Mesendoderm (in vitro differentiated cells): Measurements from ENCODE around the gene PLCB4.

Experiments used
- DNase-seq: peaks from one replicate; pipeline ENCODE4 v3.0.0; 2013
- H2AK5ac ChIP-seq: 2 replicates; pipeline ENCODE4 v1.6.1; 2013; ENCODE audit warnings: low read length, inconsistent platforms
- H2BK120ac ChIP-seq: 2 replicates; pipeline ENCODE4 v1.6.1; 2013; ENCODE audit warnings: low read depth, mild to moderate bottlenecking, low read length, moderate library complexity, mixed read lengths
- H2BK15ac ChIP-seq: replicated peaks from 2 replicates; pipeline ENCODE4 v1.6.1; 2013; ENCODE audit warnings: low read depth, mild to moderate bottlenecking, moderate library complexity
- H2BK5ac ChIP-seq: 2 replicates; pipeline ENCODE4 v1.6.1; 2013; ENCODE audit warnings: low read length, inconsistent platforms
- H3K18ac ChIP-seq: 2 replicates; pipeline ENCODE4 v1.6.1; 2013; ENCODE audit warnings: mild to moderate bottlenecking, low read length, mixed read lengths
- H3K23ac ChIP-seq: one replicate; pipeline ENCODE4 v1.6.1; 2013; ENCODE audit warnings: low read length
- H3K27ac ChIP-seq: 2 replicates; pipeline ENCODE4 v1.5.1; 2013; ENCODE audit warnings: low read depth, mild to moderate bottlenecking, inconsistent platforms, low read length, moderate library complexity
- H3K27me3 ChIP-seq: 2 replicates; pipeline ENCODE4 v1.6.1; 2013; ENCODE audit warnings: low read length, control low read depth, mild to moderate bottlenecking, inconsistent platforms; ENCODE audit not compliant: insufficient read depth, poor library complexity
- H3K36me3 ChIP-seq: 2 replicates; pipeline ENCODE4 v1.6.1; 2013; ENCODE audit warnings: low read length, inconsistent platforms; ENCODE audit not compliant: control insufficient read depth, insufficient read depth
- H3K4ac ChIP-seq: one replicate; pipeline ENCODE4 v1.6.1; 2013; ENCODE audit warnings: low read depth, mild to moderate bottlenecking, low read length, moderate library complexity
- H3K4me1 ChIP-seq: 2 replicates; pipeline ENCODE4 v1.6.1; 2013; ENCODE audit warnings: low read depth, low read length, inconsistent platforms; ENCODE audit not compliant: control insufficient read depth
- H3K4me2 ChIP-seq: 2 replicates; pipeline ENCODE4 v1.6.1; 2013; ENCODE audit warnings: low read length
- H3K4me3 ChIP-seq: 2 replicates; pipeline ENCODE4 v1.5.1; 2013; ENCODE audit warnings: mild to moderate bottlenecking, low read length
- H3K56ac ChIP-seq: one replicate; pipeline ENCODE4 v1.6.1; 2013; ENCODE audit warnings: low read length
- H3K79me1 ChIP-seq: 2 replicates; pipeline ENCODE4 v1.6.1; 2013; ENCODE audit warnings: low read length, inconsistent platforms
- H3K79me2 ChIP-seq: 2 replicates; pipeline ENCODE4 v1.6.1; 2013; ENCODE audit warnings: mild to moderate bottlenecking, low read length; ENCODE audit not compliant: control insufficient read depth, insufficient read depth
- H3K9ac ChIP-seq: 2 replicates; pipeline ENCODE4 v1.6.1; 2013; ENCODE audit warnings: low read length, inconsistent platforms
- H4K5ac ChIP-seq: one replicate; pipeline ENCODE4 v1.6.1; 2013; ENCODE audit warnings: low read length
- H4K8ac ChIP-seq: one replicate; pipeline ENCODE4 v1.6.1; 2013; ENCODE audit warnings: low read depth, mild to moderate bottlenecking, control low read depth, low read length, moderate library complexity
- WGBS: extraction: QIAGEN DNeasy Blood & Tissue Kit; methylation state at CpG from one replicate; pipeline ENCODE4 v1.1.7; 2013; ENCODE audit warnings: low lambda C conversion rate, missing lambda C conversion rate; ENCODE audit not compliant: insufficient coverage; ENCODE audit errors: extremely low coverage; 5-methylcytosine and 5-hydroxymethylcytosine counted together

The PLCB4 gene

DNA sequence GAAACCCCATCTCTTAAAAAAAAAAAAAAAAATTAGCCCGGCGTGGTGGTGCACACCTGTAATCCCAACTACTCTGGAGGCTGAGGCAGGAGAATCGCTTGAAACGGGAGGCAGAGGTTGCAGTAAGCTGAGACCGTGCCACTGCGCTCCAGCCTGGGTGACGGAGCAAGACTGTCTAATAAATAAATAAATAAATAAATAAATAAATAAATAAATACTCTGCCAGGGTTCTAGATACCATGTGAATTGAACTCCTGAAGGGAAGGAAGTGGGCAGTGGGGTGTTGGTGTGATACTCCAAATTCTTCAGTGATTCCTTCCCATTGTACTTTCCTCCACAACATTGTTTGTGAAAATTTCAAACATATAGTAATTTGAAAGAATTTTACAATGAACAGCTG lies 100.5 kb downstream of the PLCB4 start:
- no peak overlapping the region for H3K9ac ChIP-seq
- H3K23ac ChIP-seq = no peak overlapping the region

DNA sequence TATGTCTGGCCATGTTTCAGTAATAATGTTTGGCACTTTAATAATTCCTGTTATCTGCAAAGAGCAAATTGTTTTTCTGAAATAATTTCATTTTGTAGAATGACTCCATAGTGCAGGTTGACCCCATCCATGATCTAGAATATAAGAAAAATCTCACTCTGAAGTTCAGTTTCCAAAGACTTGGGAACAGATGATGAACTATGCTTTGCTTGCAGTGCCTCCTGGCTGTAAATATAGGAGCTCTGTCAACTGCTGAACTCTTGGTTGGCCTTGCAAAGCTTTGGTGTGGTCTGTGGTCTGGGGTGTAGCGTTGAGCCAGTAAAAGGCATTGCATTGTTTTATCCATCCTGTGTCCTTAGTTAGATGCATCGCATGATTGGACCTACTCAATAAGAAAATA lies 104.0 kb downstream of the PLCB4 start:
- Histone ChIP-seq H2AK5ac (no peak overlapping the region), H3K79me2 (no peaks in the 10 kb centered on the region), H3K56ac (no peak overlapping the region), H3K18ac (no peak overlapping the region), H2BK120ac (no peak overlapping the region), H4K8ac (no peak overlapping the region), H3K36me3 (no peaks in the 10 kb centered on the region), H3K23ac (no peak overlapping the region), H3K4ac (no peak overlapping the region), H3K4me1 (no peaks in the 10 kb centered on the region), H3K79me1 (no peaks in the 10 kb centered on the region), H2BK15ac (no peak overlapping the region), H3K4me3 (no peak overlapping the region), H3K9ac (no peak overlapping the region), H3K27me3 (no peaks in the 10 kb centered on the region), H4K5ac (no peak overlapping the region), H3K4me2 (no peak overlapping the region), H3K27ac (no peak overlapping the region), H2BK5ac (no peak overlapping the region)
- no CpG with 5 or more reads among the region's 2 CpGs for WGBS
- DNase-seq = peak; percentile 54

More for the DNA sequence above, 100.5 kb downstream of the PLCB4 start:
- H2BK15ac ChIP-seq = no peak overlapping the region
- no peak overlapping the region for H3K18ac ChIP-seq
- H3K79me2 ChIP-seq = no peaks in the 10 kb centered on the region
- no peak overlapping the region for H4K5ac ChIP-seq
- DNase-seq = no peak
- WGBS = no CpG with 5 or more reads among the region's 7 CpGs
- no peak overlapping the region for H3K4me2 ChIP-seq
- no peaks in the 10 kb centered on the region for H3K79me1 ChIP-seq
- no peak overlapping the region for H2BK120ac ChIP-seq
- no peaks in the 10 kb centered on the region for H3K27me3 ChIP-seq
- H4K8ac ChIP-seq = no peak overlapping the region
- H3K56ac ChIP-seq = no peak overlapping the region
- H3K4ac ChIP-seq = no peak overlapping the region
- no peaks in the 10 kb centered on the region for H3K36me3 ChIP-seq
- H2BK5ac ChIP-seq = no peak overlapping the region
- H2AK5ac ChIP-seq = no peak overlapping the region
- H3K4me3 ChIP-seq = no peak overlapping the region
- H3K27ac ChIP-seq = no peak overlapping the region
- no peaks in the 10 kb centered on the region for H3K4me1 ChIP-seq

GRCh38 chr20:9177278-9177677 lies 108.4 kb downstream of the PLCB4 start:
- no peak overlapping the region for H3K4me2 ChIP-seq
- 100% methylated on average over 1 of the region's 4 CpGs for WGBS
- H3K4me1 ChIP-seq = no peaks in the 10 kb centered on the region

GRCh38 chr20:9179193-9179802 lies 110.4 kb downstream of the PLCB4 start:
- Histone ChIP-seq H3K4me2 (no peak overlapping the region), H3K36me3 (no peaks in the 10 kb centered on the region), H3K56ac (no peak overlapping the region), H2BK15ac (no peak overlapping the region), H2BK120ac (no peak overlapping the region), H3K27me3 (no peaks in the 10 kb centered on the region), H4K8ac (no peak overlapping the region), H3K79me2 (no peaks in the 10 kb centered on the region), H2AK5ac (no peak overlapping the region), H3K23ac (no peak overlapping the region), H2BK5ac (no peak overlapping the region), H3K79me1 (peaks cover 4% of the 10 kb centered on the region), H3K9ac (no peak overlapping the region), H4K5ac (no peak overlapping the region), H3K4ac (no peak overlapping the region), H3K27ac (no peak overlapping the region), H3K4me1 (no peaks in the 10 kb centered on the region), H3K4me3 (no peak overlapping the region), H3K18ac (no peak overlapping the region)
- WGBS = no CpG with 5 or more reads among the region's 1 CpG
- peak; percentile 36 for DNase-seq

More at GRCh38 chr20:9177278-9177677, 108.4 kb downstream of the PLCB4 start:
- Histone ChIP-seq H2AK5ac (no peak overlapping the region), H3K36me3 (no peaks in the 10 kb centered on the region), H3K56ac (no peak overlapping the region), H3K4me3 (no peak overlapping the region), H4K8ac (no peak overlapping the region), H2BK5ac (no peak overlapping the region), H3K18ac (no peak overlapping the region), H3K79me1 (peaks cover 2% of the 10 kb centered on the region), H3K79me2 (no peaks in the 10 kb centered on the region), H3K27me3 (no peaks in the 10 kb centered on the region), H2BK120ac (no peak overlapping the region), H3K27ac (no peak overlapping the region), H3K4ac (no peak overlapping the region), H2BK15ac (no peak overlapping the region), H3K9ac (no peak overlapping the region), H3K23ac (no peak overlapping the region), H4K5ac (no peak overlapping the region)
- DNase-seq = no peak

DNA sequence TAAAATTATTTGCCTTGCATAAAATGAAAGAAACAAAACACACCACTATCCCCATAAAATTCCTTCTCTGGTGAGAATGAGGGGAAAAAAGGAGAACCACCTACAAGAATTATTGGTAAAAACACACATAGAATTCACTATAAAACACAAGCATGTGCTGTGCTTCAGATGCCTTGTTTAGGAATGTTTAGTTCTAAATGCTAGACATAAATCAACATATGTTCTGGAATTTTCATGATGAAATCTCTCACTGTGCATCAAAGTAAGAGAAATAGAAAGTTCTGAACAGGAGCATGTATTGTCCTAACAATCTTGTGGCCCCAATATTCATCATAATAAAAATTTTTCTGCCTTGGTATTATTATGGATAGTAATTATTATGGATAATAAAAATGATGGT lies 111.0 kb downstream of the PLCB4 start:
- no peak overlapping the region for H4K5ac ChIP-seq
- no peak overlapping the region for H4K8ac ChIP-seq
- no peak overlapping the region for H3K4ac ChIP-seq
- no peak overlapping the region for H3K18ac ChIP-seq
- no peak overlapping the region for H3K27ac ChIP-seq
- H3K4me2 ChIP-seq = no peak overlapping the region
- H3K79me1 ChIP-seq = peaks cover 4% of the 10 kb centered on the region
- H3K23ac ChIP-seq = no peak overlapping the region
- no peaks in the 10 kb centered on the region for H3K27me3 ChIP-seq
- H2BK15ac ChIP-seq = no peak overlapping the region
- no peak overlapping the region for H2BK5ac ChIP-seq
- no peak overlapping the region for H3K9ac ChIP-seq
- H3K56ac ChIP-seq = no peak overlapping the region
- no peaks in the 10 kb centered on the region for H3K79me2 ChIP-seq
- H3K36me3 ChIP-seq = no peaks in the 10 kb centered on the region
- H3K4me3 ChIP-seq = no peak overlapping the region
- H3K4me1 ChIP-seq = no peaks in the 10 kb centered on the region
- no peak overlapping the region for H2AK5ac ChIP-seq
- no peak for DNase-seq
- H2BK120ac ChIP-seq = no peak overlapping the region
